WTC11 (cell line): ENCODE data around the gene GFY. TPM values are rescaled to one million over a fixed set of nuclear protein-coding genes. Genes with fewer than 3 reads are reported as not detected.

Source experiments
- ATAC-seq: fragments of 200-7000 bp; cut with Tn5 transposase; 2 replicates; pipeline ENCODE4 v1.10.0; 2021; ENCODE audit warnings: mild to moderate bottlenecking, moderate library complexity
- CTCF ChIA-PET: fragments of 300-600 bp; sonication (Branson Sonifier 250); formaldehyde crosslinking; loops from one replicate; lab custom pipeline; 2021; ENCODE audit warnings: antibody characterized with exemption; lab: Charles Lee
- POLR2A ChIA-PET: fragments of 350-600 bp; sonication (Branson Sonifier 250); formaldehyde crosslinking; loops from one replicate; lab custom pipeline; 2021; ENCODE audit warnings: antibody characterized with exemption; lab: Charles Lee
- DNase-seq: peaks from one replicate; pipeline ENCODE4 v3.0.0; 2021; ENCODE audit warnings: low spot score
- H3K27ac Mint-ChIP-seq: 2 replicates; pipeline ENCODE4 v1.8.0; 2021; ENCODE audit warnings: mixed read lengths
- H3K27me3 Mint-ChIP-seq: 2 replicates; pipeline ENCODE4 v1.8.0; 2021; ENCODE audit warnings: low read depth, mild to moderate bottlenecking, moderate library complexity, mixed read lengths
- H3K36me3 Mint-ChIP-seq: 2 replicates; pipeline ENCODE4 v1.8.0; 2021; ENCODE audit warnings: mixed read lengths
- H3K4me1 Mint-ChIP-seq: 2 replicates; pipeline ENCODE4 v1.8.0; 2022; ENCODE audit warnings: mixed read lengths
- H3K4me3 Mint-ChIP-seq: 2 replicates; pipeline ENCODE4 v1.8.0; 2021; ENCODE audit warnings: mild to moderate bottlenecking, moderate library complexity, mixed read lengths
- H3K9me3 Mint-ChIP-seq: 2 replicates; pipeline ENCODE4 v1.8.0; 2021; ENCODE audit warnings: mixed read lengths
- CBFB ChIP-seq: sonication (generic); formaldehyde crosslinking; IDR thresholded peaks from 2 replicates; pipeline ENCODE4 v1.8.1; 2022; ENCODE audit warnings: mild to moderate bottlenecking, low read depth, missing genetic modification reagents
- CDX4 ChIP-seq: fragments of 250-450 bp; sonication (Bioruptor Pico); IDR thresholded peaks from 2 replicates; pipeline ENCODE4 v1.9.0; 2021; ENCODE audit warnings: moderate library complexity, mild to moderate bottlenecking, inconsistent platforms, borderline replicate concordance
- CREB1 ChIP-seq: sonication (generic); formaldehyde crosslinking; IDR thresholded peaks from 2 replicates; pipeline ENCODE4 v1.8.0; 2023; ENCODE audit warnings: mild to moderate bottlenecking, missing genetic modification reagents
- CTCF ChIP-seq: fragments of 200-600 bp; IDR thresholded peaks from 2 replicates; pipeline ENCODE4 v1.8.0; 2022; ENCODE audit warnings: antibody characterized with exemption
- ELF4 ChIP-seq: sonication (generic); formaldehyde crosslinking; IDR thresholded peaks from 2 replicates; pipeline ENCODE4 v1.8.1; 2022; ENCODE audit warnings: low read depth, mild to moderate bottlenecking, moderate library complexity, missing genetic modification reagents
- ESRRA ChIP-seq: sonication (generic); formaldehyde crosslinking; IDR thresholded peaks from 2 replicates; pipeline ENCODE4 v1.8.1; 2022; ENCODE audit warnings: mild to moderate bottlenecking, missing genetic modification reagents, borderline replicate concordance
- ETV6 ChIP-seq: sonication (generic); formaldehyde crosslinking; IDR thresholded peaks from 2 replicates; pipeline ENCODE4 v1.8.1; 2022; ENCODE audit warnings: mild to moderate bottlenecking, missing genetic modification reagents
- FOXJ3 ChIP-seq: sonication (generic); formaldehyde crosslinking; IDR thresholded peaks from 2 replicates; pipeline ENCODE4 v1.9.0; 2021; ENCODE audit warnings: missing genetic modification reagents, mild to moderate bottlenecking, borderline replicate concordance
- FOXK1 ChIP-seq: sonication (generic); formaldehyde crosslinking; IDR thresholded peaks from 2 replicates; pipeline ENCODE4 v1.8.0; 2022; ENCODE audit warnings: mild to moderate bottlenecking, moderate library complexity, missing genetic modification reagents
- GRHL2 ChIP-seq: fragments of 250-450 bp; sonication (Bioruptor Pico); IDR thresholded peaks from 2 replicates; pipeline ENCODE4 v1.8.0; 2022; ENCODE audit warnings: mild to moderate bottlenecking, moderate library complexity; ENCODE audit not compliant: insufficient replicate concordance, severe bottlenecking
- HMGA2 ChIP-seq: fragments of 250-450 bp; sonication (Bioruptor Pico); IDR thresholded peaks from 2 replicates; pipeline ENCODE4 v1.4.0; 2021; ENCODE audit warnings: mild to moderate bottlenecking, moderate library complexity
- NFATC4 ChIP-seq: fragments of 250-450 bp; sonication (Bioruptor Pico); IDR thresholded peaks from 2 replicates; pipeline ENCODE4 v1.9.0; 2021; ENCODE audit warnings: mild to moderate bottlenecking
- NR2C2 ChIP-seq: sonication (generic); formaldehyde crosslinking; IDR thresholded peaks from 2 replicates; pipeline ENCODE4 v1.8.0; 2022; ENCODE audit warnings: mild to moderate bottlenecking, missing genetic modification reagents
- PRDM15 ChIP-seq: sonication (generic); formaldehyde crosslinking; IDR thresholded peaks from 2 replicates; pipeline ENCODE4 v1.8.0; 2022; ENCODE audit warnings: missing genetic modification reagents
- RELA ChIP-seq: sonication (generic); formaldehyde crosslinking; IDR thresholded peaks from 2 replicates; pipeline ENCODE4 v1.8.1; 2022; ENCODE audit warnings: missing genetic modification reagents, mild to moderate bottlenecking, borderline replicate concordance
- SMAD4 ChIP-seq: sonication (generic); formaldehyde crosslinking; IDR thresholded peaks from 2 replicates; pipeline ENCODE4 v1.8.0; 2022; ENCODE audit warnings: mild to moderate bottlenecking, missing genetic modification reagents
- SOX15 ChIP-seq: fragments of 250-450 bp; sonication (Bioruptor Pico); IDR thresholded peaks from 2 replicates; pipeline ENCODE4 v1.9.0; 2021; ENCODE audit warnings: mild to moderate bottlenecking
- USF1 ChIP-seq: sonication (generic); formaldehyde crosslinking; IDR thresholded peaks from 2 replicates; pipeline ENCODE4 v1.8.0; 2022; ENCODE audit warnings: mild to moderate bottlenecking, missing genetic modification reagents
- ZBTB21 ChIP-seq: sonication (generic); formaldehyde crosslinking; IDR thresholded peaks from 2 replicates; pipeline ENCODE4 v1.8.1; 2023; ENCODE audit warnings: mild to moderate bottlenecking, missing genetic modification reagents, borderline replicate concordance
- ZMAT4 ChIP-seq: fragments of 250-450 bp; sonication (Bioruptor Pico); IDR thresholded peaks from 2 replicates; pipeline ENCODE4 v1.9.0; 2021; ENCODE audit warnings: mild to moderate bottlenecking
- ZNF263 ChIP-seq: sonication (generic); formaldehyde crosslinking; IDR thresholded peaks from 2 replicates; pipeline ENCODE4 v1.8.1; 2022; ENCODE audit warnings: low read depth, mild to moderate bottlenecking, moderate library complexity, missing genetic modification reagents
- ZNF416 ChIP-seq: fragments of 250-450 bp; sonication (Bioruptor Pico); IDR thresholded peaks from 2 replicates; pipeline ENCODE4 v1.9.0; 2021; ENCODE audit warnings: mild to moderate bottlenecking, inconsistent platforms
- ZNF512 ChIP-seq: sonication (generic); formaldehyde crosslinking; IDR thresholded peaks from 2 replicates; pipeline ENCODE4 v1.8.1; 2022; ENCODE audit warnings: missing genetic modification reagents, borderline replicate concordance
- total RNA-seq: library from RNA; stranded (reverse); gene quantifications from 3 replicates; pipeline ENCODE4 v1.2.3, GENCODE V29; 2021

The GFY gene
- total RNA-seq, 1 experiment from 2014 or later: 0.87 TPM

- TF ChIP-seq NR2C2 (CRISPR knock-in tag) (no peak), ELF4 (CRISPR knock-in tag) (no peak), ZMAT4 (CRISPR knock-in tag) (no peak), FOXK1 (no peak), GRHL2 (CRISPR knock-in tag) (no peak), ETV6 (no peak), FOXJ3 (no peak), USF1 (CRISPR knock-in tag) (no peak), CTCF (no peak), ESRRA (CRISPR knock-in tag) (no peak)
These were observed 50.2 kb downstream of the GFY start (continued) for GRCh38 chr19:49475191-49475917.

GRCh38 chr19:49475995-49476880 is 51.0 kb downstream of the GFY start:
- peaks cover 17% of the 10 kb centered on the region for H3K27me3 Mint-ChIP-seq
- no peaks in the 10 kb centered on the region for H3K9me3 Mint-ChIP-seq
- ATAC-seq (peak; percentile 90), DNase-seq (peak; percentile 96)
- ChIA-PET POLR2A (interaction anchor here (1.0 to 1.6 kb wide), 4 partner anchors 23 to 72 kb away, joined by 3 to 5 read pairs (median 3); partner anchors contain the start of genes ALDH16A1 and PIH1D1), CTCF (interaction anchor here (0.6 to 3.1 kb wide), 36 partner anchors 9 to 324 kb away, joined by 3 to 19 read pairs (median 5); partner anchors contain the start of genes ALDH16A1, DKKL1, GFY and PIH1D1)
- peaks cover 10% of the 10 kb centered on the region for H3K4me1 Mint-ChIP-seq
- peak overlapping the region; percentile 46 for H3K4me3 Mint-ChIP-seq
- no peaks in the 10 kb centered on the region for H3K36me3 Mint-ChIP-seq
- H3K27ac Mint-ChIP-seq: peak overlapping the region; percentile 94
- TF ChIP-seq ZNF263 (CRISPR knock-in tag): peak; percentile 90
- TF ChIP-seq ZNF512: no peak
- TF ChIP-seq NFATC4: no peak
- TF ChIP-seq SMAD4 (CRISPR knock-in tag): no peak
- no peak for TF ChIP-seq CDX4
- TF ChIP-seq CREB1: no peak
- no peak for TF ChIP-seq ETV6
- no peak for TF ChIP-seq CBFB (CRISPR knock-in tag)
- no peak for TF ChIP-seq SOX15
- peak; percentile 37; the same call in 1 of the 2 replicates for TF ChIP-seq CTCF
- TF ChIP-seq NR2C2 (CRISPR knock-in tag): no peak
- no peak for TF ChIP-seq PRDM15
- TF ChIP-seq RELA (CRISPR knock-in tag): no peak
- no peak for TF ChIP-seq ZBTB21 (CRISPR knock-in tag)
- no peak for TF ChIP-seq ZNF416
- no peak for TF ChIP-seq HMGA2 (CRISPR knock-in tag)
